Measurements from ENCODE around the gene MAD1L1. TPM values are rescaled to one million over a fixed set of nuclear protein-coding genes. Genes with fewer than 3 reads are reported as not detected.

MAD1L1 gene
- total and polyA plus RNA-seq, 2 of the 8 experiments (the other 6 are each of a cell fraction or from before 2014, with no cell fraction given), result 40.4 to 44.6 TPM

DNA sequence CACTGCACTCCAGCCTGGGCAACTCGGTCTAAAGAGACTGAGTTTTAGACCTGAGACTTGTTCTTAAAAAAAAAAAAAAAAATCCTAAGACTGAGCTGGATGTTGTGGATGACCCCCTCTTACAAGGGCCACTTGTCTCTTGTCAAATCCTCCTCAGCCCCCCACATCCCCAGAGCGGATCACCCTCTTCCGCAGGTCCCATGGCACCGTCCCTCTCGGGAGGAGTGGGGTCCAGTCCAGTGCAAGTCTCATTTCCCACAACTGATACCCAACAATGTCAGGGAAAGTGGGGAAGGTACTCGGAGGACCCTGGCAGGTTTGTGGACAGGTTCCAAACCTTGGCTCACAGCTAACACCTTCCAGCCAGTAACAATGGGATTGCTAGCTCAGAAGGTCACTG, 462.4 kb downstream of the MAD1L1 start (continued):
- TF ChIP-seq, protein P1, sequence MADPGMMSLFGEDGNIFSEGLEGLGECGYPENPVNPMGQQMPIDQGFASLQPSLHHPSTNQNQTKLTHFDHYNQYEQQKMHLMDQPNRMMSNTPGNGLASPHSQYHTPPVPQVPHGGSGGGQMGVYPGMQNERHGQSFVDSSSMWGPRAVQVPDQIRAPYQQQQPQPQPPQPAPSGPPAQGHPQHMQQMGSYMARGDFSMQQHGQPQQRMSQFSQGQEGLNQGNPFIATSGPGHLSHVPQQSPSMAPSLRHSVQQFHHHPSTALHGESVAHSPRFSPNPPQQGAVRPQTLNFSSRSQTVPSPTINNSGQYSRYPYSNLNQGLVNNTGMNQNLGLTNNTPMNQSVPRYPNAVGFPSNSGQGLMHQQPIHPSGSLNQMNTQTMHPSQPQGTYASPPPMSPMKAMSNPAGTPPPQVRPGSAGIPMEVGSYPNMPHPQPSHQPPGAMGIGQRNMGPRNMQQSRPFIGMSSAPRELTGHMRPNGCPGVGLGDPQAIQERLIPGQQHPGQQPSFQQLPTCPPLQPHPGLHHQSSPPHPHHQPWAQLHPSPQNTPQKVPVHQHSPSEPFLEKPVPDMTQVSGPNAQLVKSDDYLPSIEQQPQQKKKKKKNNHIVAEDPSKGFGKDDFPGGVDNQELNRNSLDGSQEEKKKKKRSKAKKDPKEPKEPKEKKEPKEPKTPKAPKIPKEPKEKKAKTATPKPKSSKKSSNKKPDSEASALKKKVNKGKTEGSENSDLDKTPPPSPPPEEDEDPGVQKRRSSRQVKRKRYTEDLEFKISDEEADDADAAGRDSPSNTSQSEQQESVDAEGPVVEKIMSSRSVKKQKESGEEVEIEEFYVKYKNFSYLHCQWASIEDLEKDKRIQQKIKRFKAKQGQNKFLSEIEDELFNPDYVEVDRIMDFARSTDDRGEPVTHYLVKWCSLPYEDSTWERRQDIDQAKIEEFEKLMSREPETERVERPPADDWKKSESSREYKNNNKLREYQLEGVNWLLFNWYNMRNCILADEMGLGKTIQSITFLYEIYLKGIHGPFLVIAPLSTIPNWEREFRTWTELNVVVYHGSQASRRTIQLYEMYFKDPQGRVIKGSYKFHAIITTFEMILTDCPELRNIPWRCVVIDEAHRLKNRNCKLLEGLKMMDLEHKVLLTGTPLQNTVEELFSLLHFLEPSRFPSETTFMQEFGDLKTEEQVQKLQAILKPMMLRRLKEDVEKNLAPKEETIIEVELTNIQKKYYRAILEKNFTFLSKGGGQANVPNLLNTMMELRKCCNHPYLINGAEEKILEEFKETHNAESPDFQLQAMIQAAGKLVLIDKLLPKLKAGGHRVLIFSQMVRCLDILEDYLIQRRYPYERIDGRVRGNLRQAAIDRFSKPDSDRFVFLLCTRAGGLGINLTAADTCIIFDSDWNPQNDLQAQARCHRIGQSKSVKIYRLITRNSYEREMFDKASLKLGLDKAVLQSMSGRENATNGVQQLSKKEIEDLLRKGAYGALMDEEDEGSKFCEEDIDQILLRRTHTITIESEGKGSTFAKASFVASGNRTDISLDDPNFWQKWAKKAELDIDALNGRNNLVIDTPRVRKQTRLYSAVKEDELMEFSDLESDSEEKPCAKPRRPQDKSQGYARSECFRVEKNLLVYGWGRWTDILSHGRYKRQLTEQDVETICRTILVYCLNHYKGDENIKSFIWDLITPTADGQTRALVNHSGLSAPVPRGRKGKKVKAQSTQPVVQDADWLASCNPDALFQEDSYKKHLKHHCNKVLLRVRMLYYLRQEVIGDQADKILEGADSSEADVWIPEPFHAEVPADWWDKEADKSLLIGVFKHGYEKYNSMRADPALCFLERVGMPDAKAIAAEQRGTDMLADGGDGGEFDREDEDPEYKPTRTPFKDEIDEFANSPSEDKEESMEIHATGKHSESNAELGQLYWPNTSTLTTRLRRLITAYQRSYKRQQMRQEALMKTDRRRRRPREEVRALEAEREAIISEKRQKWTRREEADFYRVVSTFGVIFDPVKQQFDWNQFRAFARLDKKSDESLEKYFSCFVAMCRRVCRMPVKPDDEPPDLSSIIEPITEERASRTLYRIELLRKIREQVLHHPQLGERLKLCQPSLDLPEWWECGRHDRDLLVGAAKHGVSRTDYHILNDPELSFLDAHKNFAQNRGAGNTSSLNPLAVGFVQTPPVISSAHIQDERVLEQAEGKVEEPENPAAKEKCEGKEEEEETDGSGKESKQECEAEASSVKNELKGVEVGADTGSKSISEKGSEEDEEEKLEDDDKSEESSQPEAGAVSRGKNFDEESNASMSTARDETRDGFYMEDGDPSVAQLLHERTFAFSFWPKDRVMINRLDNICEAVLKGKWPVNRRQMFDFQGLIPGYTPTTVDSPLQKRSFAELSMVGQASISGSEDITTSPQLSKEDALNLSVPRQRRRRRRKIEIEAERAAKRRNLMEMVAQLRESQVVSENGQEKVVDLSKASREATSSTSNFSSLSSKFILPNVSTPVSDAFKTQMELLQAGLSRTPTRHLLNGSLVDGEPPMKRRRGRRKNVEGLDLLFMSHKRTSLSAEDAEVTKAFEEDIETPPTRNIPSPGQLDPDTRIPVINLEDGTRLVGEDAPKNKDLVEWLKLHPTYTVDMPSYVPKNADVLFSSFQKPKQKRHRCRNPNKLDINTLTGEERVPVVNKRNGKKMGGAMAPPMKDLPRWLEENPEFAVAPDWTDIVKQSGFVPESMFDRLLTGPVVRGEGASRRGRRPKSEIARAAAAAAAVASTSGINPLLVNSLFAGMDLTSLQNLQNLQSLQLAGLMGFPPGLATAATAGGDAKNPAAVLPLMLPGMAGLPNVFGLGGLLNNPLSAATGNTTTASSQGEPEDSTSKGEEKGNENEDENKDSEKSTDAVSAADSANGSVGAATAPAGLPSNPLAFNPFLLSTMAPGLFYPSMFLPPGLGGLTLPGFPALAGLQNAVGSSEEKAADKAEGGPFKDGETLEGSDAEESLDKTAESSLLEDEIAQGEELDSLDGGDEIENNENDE (IDR thresholded peaks at IDR 0.05; ENCODE audit: insufficient replicate concordance, low read length), result no peak
- no peak for TF ChIP-seq CHD2 (IDR thresholded peaks at IDR 0.05; ENCODE audit: low read length)
- no peak for TF ChIP-seq TAF7 (optimal IDR thresholded peaks at IDR 0.05; ENCODE audit: borderline replicate concordance, low read depth, low read length)
- no peak for TF ChIP-seq BRCA1 (IDR thresholded peaks at IDR 0.05; ENCODE audit: low read depth, low read length)
- TF ChIP-seq, protein P2, sequence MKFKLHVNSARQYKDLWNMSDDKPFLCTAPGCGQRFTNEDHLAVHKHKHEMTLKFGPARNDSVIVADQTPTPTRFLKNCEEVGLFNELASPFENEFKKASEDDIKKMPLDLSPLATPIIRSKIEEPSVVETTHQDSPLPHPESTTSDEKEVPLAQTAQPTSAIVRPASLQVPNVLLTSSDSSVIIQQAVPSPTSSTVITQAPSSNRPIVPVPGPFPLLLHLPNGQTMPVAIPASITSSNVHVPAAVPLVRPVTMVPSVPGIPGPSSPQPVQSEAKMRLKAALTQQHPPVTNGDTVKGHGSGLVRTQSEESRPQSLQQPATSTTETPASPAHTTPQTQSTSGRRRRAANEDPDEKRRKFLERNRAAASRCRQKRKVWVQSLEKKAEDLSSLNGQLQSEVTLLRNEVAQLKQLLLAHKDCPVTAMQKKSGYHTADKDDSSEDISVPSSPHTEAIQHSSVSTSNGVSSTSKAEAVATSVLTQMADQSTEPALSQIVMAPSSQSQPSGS (IDR thresholded peaks at IDR 0.05; ENCODE audit: low read length), result no peak
- TF ChIP-seq POLR2A (IDR thresholded peaks at IDR 0.05; ENCODE audit: control extremely low read depth in 1 of 2, low read depth in 2 of 2, low read length in 2 of 2), result no peak
